IPS-18c (cell line): Measurements from ENCODE around the gene GNAT1.

Experiments used
- H3K4me3 ChIP-seq: 2 replicates; pipeline ENCODE4 v1.7.0; 2013; ENCODE audit warnings: low read depth, mild to moderate bottlenecking, low read length, moderate library complexity; ENCODE audit not compliant: insufficient read depth
- H3K9me3 ChIP-seq: one replicate; pipeline ENCODE4 v1.6.1; 2013; ENCODE audit warnings: mild to moderate bottlenecking, low read length, moderate library complexity; ENCODE audit not compliant: control insufficient read depth, insufficient read depth

The GNAT1 gene

GRCh38 chr3:50158530-50159146 is 32.8 kb upstream of the GNAT1 start:
- H3K9me3 ChIP-seq = peaks cover 3% of the 10 kb centered on the region
- no peak overlapping the region for H3K4me3 ChIP-seq

GRCh38 chr3:50160561-50160983 is 30.8 kb upstream of the GNAT1 start:
- H3K4me3 ChIP-seq = no peak overlapping the region
- no peaks in the 10 kb centered on the region for H3K9me3 ChIP-seq

GRCh38 chr3:50161320-50161719 is 30.1 kb upstream of the GNAT1 start:
- Histone ChIP-seq H3K4me3 (no peak overlapping the region), H3K9me3 (no peaks in the 10 kb centered on the region)

- H3K9me3 ChIP-seq = no peaks in the 10 kb centered on the region
- no peak overlapping the region for H3K4me3 ChIP-seq
These were observed 29.2 kb upstream of the GNAT1 start for GRCh38 chr3:50162034-50162883.

- no peaks in the 10 kb centered on the region for H3K9me3 ChIP-seq
These were observed 27.6 kb upstream of the GNAT1 start for GRCh38 chr3:50163572-50164455.

GRCh38 chr3:50164481-50164880 is 26.9 kb upstream of the GNAT1 start:
- Histone ChIP-seq H3K9me3 (no peaks in the 10 kb centered on the region), H3K4me3 (no peak overlapping the region)

More at GRCh38 chr3:50163572-50164455, 27.6 kb upstream of the GNAT1 start:
- no peak overlapping the region for H3K4me3 ChIP-seq

- no peaks in the 10 kb centered on the region for H3K9me3 ChIP-seq
- H3K4me3 ChIP-seq = no peak overlapping the region
These were observed 26.2 kb upstream of the GNAT1 start for GRCh38 chr3:50164984-50165909.

GRCh38 chr3:50165910-50166538 is 25.4 kb upstream of the GNAT1 start:
- H3K9me3 ChIP-seq = no peaks in the 10 kb centered on the region
- H3K4me3 ChIP-seq = no peak overlapping the region

- no peak overlapping the region for H3K4me3 ChIP-seq
- no peaks in the 10 kb centered on the region for H3K9me3 ChIP-seq
These were observed 24.8 kb upstream of the GNAT1 start for GRCh38 chr3:50166620-50167019.

GRCh38 chr3:50167069-50167840 is 24.2 kb upstream of the GNAT1 start:
- Histone ChIP-seq H3K9me3 (no peaks in the 10 kb centered on the region), H3K4me3 (no peak overlapping the region)

GRCh38 chr3:50167841-50168209 is 23.6 kb upstream of the GNAT1 start:
- Histone ChIP-seq H3K4me3 (no peak overlapping the region), H3K9me3 (no peaks in the 10 kb centered on the region)

- H3K4me3 ChIP-seq = no peak overlapping the region
These were observed 23.0 kb upstream of the GNAT1 start for GRCh38 chr3:50168388-50168787.

GRCh38 chr3:50168791-50169190 is 22.6 kb upstream of the GNAT1 start:
- peaks cover 2% of the 10 kb centered on the region for H3K9me3 ChIP-seq
- H3K4me3 ChIP-seq = no peak overlapping the region

More at GRCh38 chr3:50168388-50168787, 23.0 kb upstream of the GNAT1 start:
- H3K9me3 ChIP-seq = no peaks in the 10 kb centered on the region

- H3K9me3 ChIP-seq = peaks cover 2% of the 10 kb centered on the region
- H3K4me3 ChIP-seq = no peak overlapping the region
These were observed 22.1 kb upstream of the GNAT1 start for GRCh38 chr3:50169232-50169832.

GRCh38 chr3:50169858-50170257 is 21.6 kb upstream of the GNAT1 start:
- H3K4me3 ChIP-seq = no peak overlapping the region
- peaks cover 2% of the 10 kb centered on the region for H3K9me3 ChIP-seq
